Measurements from ENCODE around the gene GLYAT.

GLYAT gene

DNA sequence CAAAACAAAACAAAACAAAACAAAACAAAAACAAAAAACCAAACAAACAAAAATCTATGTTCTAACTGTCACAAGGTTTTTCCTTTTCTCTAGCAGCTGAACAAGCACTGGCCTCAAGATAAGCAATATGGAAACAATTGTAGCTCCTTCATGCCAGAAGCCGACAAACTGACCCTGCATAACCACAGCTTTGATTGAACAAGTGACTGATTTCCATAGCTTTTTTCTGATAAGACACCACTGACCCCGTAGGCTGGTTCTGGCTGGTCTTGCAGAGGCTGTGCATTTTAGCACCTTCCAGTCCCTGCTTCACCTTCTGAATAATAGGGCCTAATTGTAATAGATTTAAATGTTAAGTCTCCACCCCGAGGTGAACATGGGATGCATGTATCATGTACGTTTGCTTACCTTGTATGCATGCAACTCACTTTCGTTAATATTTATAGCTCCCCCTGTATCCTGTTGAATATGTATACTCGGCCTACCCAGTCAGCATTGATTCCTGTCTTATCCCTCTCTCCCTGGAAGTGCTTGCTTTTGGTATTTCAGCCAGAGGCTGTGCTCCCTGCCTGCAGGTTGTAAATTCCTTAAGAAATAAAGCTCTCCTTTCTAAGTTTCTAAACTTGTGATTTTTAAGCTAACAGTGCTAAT lies 59.6 kb downstream of the GLYAT start:
- Mint-ChIP-seq H3K4me3 (no peak overlapping the region), H3K27me3 (no peaks in the 10 kb centered on the region), H3K9me3 (no peaks in the 10 kb centered on the region), H3K4me1 (no peaks in the 10 kb centered on the region), H3K27ac (no peak overlapping the region)
- ATAC-seq = no peak
- DNase-seq = no peak

DNA sequence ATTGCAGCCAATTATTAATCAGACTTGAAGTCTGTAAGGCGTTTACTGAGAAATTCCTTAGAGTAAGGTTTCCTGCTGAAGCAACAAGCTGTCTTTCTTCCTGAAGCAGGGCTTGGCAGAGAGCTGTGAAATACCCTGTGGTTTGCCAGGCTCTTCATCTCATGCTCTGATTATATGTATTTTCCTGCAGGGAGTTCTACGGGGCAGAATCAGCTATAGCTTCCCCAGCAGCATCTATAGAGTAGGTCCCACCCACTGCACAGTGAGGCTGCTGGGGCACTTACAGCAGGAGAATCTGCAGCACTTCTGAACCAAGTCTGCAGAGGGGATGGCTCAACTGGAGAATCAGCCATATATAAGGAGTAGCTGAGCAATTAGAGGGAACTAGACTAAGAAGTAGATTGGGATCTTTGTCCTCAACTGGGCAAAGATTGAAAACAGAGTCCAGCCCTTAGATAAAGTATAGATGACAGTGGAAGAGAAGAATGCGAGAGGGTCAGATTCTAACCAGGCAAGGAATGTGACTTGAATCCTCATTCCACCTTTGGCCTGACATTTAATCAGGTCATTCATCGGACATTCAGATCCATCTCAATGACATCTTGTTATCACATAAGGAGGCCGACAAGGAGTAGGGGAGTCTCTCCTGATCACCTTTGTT lies 71.7 kb downstream of the GLYAT start:
- ATAC-seq = no peak
- H3K4me1 Mint-ChIP-seq = peaks cover 6% of the 10 kb centered on the region
- no peak for DNase-seq
- H3K27me3 Mint-ChIP-seq = peaks cover 6% of the 10 kb centered on the region
- no peak overlapping the region for H3K4me3 Mint-ChIP-seq
- H3K27ac Mint-ChIP-seq = no peak overlapping the region
- H3K9me3 Mint-ChIP-seq = no peaks in the 10 kb centered on the region

DNA sequence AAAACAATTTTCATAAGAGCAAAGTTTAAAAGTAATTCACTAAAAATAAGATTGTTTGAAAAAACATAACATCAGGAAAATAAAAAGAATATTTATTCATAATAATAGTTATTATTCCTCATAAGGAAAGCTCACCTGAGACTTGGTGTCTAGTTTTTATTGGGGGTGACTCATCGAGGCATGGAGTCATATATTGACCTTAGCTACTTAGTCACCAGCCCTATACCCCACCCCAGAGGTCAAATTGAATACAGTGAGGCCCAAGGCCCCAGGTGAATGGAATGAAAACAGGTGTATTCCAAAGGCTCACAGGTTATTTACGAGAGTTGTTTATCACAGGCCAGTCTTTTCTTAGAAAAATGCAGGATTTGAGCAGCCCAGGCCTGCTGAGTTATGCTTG lies 72.3 kb downstream of the GLYAT start:
- peaks cover 12% of the 10 kb centered on the region for H3K4me1 Mint-ChIP-seq
- ATAC-seq (no peak), DNase-seq (no peak)
- H3K4me3 Mint-ChIP-seq = no peak overlapping the region
- no peaks in the 10 kb centered on the region for H3K9me3 Mint-ChIP-seq
- H3K27me3 Mint-ChIP-seq = peaks cover 6% of the 10 kb centered on the region
- no peak overlapping the region for H3K27ac Mint-ChIP-seq

Measured in stimulated activated naive CD8-positive, alpha-beta T cell treated with anti-CD3 and anti-CD28 coated beads, Interleukin-15, amount 100 ng/mL, for 72 hours (primary cell).